IgD-negative memory B cell (primary cell): Measurements from ENCODE around the gene OTUB1. TPM values are rescaled to one million over a fixed set of nuclear protein-coding genes. Genes with fewer than 3 reads are reported as not detected.

Experiments
- H3K27ac Mint-ChIP-seq, 3 donors: one replicate each; pipeline ENCODE4 v1.8.0; 2020 to 2022; ENCODE audit warnings: mild to moderate bottlenecking in 3 of 3, mixed read lengths in 3 of 3, moderate library complexity in 1 of 3
- H3K27me3 Mint-ChIP-seq: one replicate; pipeline ENCODE4 v1.8.0; 2021; ENCODE audit warnings: mixed read lengths
- H3K36me3 Mint-ChIP-seq: one replicate; pipeline ENCODE4 v1.8.0; 2020; ENCODE audit warnings: mild to moderate bottlenecking, mixed read lengths
- H3K4me1 Mint-ChIP-seq, 3 donors: one replicate each; pipeline ENCODE4 v1.8.0; 2020 to 2022; ENCODE audit warnings: mixed read lengths in 3 of 3, mild to moderate bottlenecking in 1 of 3
- H3K4me3 Mint-ChIP-seq, 4 donors: one replicate each; pipeline ENCODE4 v1.8.0; 2020 to 2022; ENCODE audit warnings: mild to moderate bottlenecking in 4 of 4, mixed read lengths in 4 of 4, moderate library complexity in 3 of 4
- H3K9me3 Mint-ChIP-seq, 3 donors: one replicate each; pipeline ENCODE4 v1.8.0; 2020 to 2021; ENCODE audit warnings: mixed read lengths in 3 of 3, mild to moderate bottlenecking in 1 of 3
- polyA plus RNA-seq: library from polyadenylated mRNA; unstranded; fragments of 300-500 nt; fragmentation: Illumina TruSeq; gene quantifications from one replicate; pipeline ENCODE4 v1.2.3, GENCODE V29; 2021

OTUB1 gene
- polyA plus RNA-seq, 1 donor from 2014 or later = 117 TPM

DNA sequence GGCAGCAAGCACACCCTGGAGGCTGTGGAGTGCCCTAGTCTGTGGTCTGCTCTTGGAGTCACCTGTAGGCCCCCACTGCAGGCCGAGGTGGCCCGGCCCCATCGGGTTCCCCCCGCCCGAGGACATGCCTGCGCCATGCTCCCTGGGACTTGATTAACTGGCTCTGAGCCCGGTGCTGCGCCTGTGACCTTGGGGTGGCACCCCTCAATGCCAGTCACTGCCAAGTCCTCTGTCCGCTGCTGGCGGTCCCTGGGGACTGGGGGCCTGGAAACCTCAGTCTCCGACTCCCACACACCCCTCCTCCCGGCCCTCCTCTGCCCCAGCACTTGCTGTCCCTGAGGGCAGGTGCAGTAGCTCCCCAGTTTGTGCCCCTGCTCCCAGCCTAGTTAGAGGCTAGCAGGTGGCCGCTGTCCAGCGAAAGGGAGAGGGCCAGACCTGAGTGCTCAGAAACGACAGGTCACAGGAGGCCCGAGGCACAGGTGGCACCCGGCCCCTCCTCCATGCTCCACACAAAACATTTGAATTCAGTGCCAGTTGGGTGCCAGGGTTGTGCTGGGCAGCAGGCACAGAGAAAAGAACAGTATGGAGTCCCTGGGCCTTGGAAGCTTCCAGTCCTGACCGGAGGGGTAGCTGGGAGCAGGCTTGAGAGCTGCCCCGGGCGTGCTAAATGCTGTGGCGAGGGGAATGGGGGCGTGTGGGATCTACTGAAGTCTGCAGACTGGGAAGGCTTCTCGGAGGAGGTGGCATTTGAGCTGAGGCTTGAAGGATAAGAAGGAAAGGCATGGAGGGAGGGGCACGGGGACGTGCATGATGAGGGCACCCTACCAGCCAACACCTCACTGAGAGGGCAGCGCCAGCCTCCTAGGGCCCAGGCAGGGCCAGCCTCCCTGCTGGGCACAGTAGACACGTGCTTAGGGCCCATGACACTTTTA, 33.1 kb downstream of the OTUB1 start:
- Mint-ChIP-seq H3K4me1 (no peaks in the 10 kb centered on the region), H3K27ac (no peak overlapping the region), H3K9me3 (no peaks in the 10 kb centered on the region), H3K36me3 (no peaks in the 10 kb centered on the region), H3K4me3 (no peak overlapping the region), H3K27me3 (peaks cover 4% of the 10 kb centered on the region)

DNA sequence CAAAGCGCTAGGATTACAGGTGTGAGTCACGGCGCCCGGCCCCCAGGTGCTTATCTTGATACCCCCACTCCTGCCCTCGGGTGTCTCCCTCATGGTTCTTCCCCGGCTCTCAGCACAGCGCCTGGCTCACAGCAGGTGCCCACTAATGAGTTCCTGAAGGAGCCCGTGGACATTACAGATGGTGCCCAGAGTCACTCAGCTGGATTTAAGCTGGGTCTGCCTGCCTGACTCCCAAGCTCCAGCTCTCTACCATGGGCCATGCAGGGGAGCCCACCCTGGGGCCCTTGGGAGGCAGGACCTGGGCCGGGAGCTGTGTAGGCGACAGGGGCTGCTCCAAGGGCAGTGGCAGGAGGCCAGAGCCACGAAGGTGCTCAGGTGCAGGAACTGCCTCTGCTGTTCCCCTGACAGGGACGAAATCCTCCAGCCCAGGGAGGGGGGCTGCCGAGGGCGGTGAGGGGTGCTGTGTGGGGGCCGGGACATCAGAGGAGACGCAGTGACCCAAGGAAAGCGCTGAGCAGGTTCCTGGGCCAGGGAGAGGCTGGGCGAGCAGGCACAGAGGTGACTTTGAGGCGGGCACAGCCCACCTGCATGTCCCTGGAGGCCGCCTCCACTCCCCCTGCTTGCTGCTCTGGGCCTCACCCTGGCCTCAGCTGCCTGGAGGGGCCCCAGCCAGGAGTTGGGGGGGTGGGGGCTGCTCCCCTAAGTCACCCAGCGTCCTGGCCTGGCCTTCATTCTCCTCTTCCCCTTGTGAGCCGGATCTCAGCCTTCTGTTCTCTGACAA, 34.9 kb downstream of the OTUB1 start:
- H3K4me3 Mint-ChIP-seq = no peak overlapping the region
- H3K36me3 Mint-ChIP-seq = no peaks in the 10 kb centered on the region
- peaks cover 4% of the 10 kb centered on the region for H3K27me3 Mint-ChIP-seq
- H3K4me1 Mint-ChIP-seq = no peaks in the 10 kb centered on the region
- H3K27ac Mint-ChIP-seq = no peak overlapping the region
- no peaks in the 10 kb centered on the region for H3K9me3 Mint-ChIP-seq

DNA sequence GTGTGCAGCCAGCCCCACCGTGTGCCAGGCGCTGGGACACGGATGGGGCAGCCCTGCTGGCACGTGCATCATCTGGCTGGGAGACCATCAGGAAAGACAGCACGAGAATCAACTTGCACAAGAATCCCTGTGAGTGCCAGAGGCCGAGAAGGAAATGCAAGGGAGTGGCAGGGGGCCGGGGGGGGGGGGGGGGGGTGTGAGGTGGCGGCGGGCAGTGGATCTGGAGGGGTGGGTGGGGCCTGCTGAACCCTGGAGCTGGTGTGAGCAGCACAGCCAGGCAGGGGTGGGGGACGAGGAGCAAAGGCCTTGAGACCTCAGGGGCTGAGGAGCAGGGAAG, 35.5 kb downstream of the OTUB1 start:
- Mint-ChIP-seq H3K9me3 (no peaks in the 10 kb centered on the region), H3K4me1 (no peaks in the 10 kb centered on the region), H3K4me3 (no peak overlapping the region), H3K27me3 (peaks cover 4% of the 10 kb centered on the region), H3K27ac (no peak overlapping the region), H3K36me3 (no peaks in the 10 kb centered on the region)

DNA sequence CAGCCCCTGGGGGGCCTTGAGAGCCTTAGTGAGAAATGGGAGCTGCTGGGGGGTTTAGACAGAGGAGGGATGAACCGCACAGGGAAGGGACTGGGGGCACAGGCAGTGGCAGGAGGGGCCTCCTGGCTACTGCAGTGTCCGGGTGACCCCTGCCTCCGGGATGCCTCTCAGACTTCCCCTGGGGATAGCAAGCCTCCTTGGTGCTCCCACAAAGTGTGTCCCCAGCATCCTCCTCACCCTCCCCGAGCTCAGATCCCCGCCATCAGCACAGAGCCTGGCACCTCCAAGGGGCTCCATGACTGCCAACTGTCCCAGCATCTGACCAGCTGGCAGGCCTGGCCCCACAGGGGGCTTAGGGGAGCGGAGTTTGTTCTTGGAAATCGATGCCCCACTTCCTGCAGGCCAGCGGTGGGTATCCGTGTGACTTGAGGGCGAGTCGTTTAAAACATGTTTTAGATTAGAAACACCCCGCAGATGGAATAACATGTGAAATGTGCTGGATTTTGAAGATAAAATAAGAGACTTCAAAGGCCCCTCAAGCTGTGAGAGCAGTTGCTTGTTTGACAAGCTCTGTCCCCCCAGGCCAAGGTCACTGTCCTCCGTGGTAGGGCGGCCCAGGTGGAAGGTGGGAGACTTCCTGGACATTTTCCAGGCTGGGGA, 36.0 kb downstream of the OTUB1 start:
- no peaks in the 10 kb centered on the region for H3K36me3 Mint-ChIP-seq
- H3K4me1 Mint-ChIP-seq = no peaks in the 10 kb centered on the region
- H3K4me3 Mint-ChIP-seq = no peak overlapping the region
- no peaks in the 10 kb centered on the region for H3K9me3 Mint-ChIP-seq
- H3K27ac Mint-ChIP-seq = no peak overlapping the region
- H3K27me3 Mint-ChIP-seq = peaks cover 4% of the 10 kb centered on the region

DNA sequence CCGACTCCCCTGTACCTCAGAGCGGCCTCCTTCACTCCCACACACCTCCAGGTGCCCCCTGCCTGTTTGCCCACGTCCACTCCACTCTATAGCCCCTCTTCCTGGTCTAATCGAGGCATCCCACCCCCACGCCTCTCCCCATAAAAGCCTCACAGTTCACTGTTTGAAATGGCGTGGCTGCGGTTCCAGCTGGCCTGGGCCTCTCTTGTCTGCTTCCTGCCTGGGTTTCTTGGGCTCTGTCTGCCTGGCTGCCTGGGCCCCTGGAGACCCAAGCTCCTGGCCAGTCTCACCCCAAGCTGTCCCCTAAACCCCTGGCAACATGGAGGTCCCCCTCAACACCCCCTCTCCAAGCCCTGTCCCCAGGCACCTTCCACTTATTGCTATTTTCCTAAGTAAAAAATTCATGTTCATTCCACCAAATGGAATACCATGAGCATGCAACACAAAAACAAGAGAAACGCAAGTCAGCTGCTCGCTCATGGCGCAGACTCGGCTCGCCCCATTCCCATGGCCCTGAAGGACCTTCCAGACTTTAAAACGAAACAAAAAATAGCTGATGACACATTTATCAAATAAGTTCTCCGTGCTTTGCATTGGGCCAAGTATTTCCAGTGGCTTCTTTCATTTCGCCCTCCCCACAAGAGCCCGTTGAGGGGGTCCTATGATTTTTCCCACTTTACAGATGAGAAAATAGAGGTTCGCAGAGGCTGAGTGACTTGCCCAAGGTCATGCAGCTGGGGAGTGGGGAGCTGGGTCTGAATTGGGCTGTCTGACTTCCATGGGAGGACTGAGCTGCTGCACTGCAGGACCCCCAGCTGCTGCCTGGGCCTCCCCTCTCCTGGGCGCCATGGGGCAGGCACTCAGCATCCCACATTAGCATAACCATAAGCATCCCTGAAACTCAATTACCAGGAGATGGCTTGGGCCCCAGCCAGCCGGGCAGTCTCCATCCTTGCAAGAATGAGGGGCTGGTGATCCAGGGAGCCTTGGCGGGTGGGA, 37.8 kb downstream of the OTUB1 start:
- Mint-ChIP-seq H3K4me1 (no peaks in the 10 kb centered on the region), H3K36me3 (no peaks in the 10 kb centered on the region), H3K27ac (no peak overlapping the region)

DNA sequence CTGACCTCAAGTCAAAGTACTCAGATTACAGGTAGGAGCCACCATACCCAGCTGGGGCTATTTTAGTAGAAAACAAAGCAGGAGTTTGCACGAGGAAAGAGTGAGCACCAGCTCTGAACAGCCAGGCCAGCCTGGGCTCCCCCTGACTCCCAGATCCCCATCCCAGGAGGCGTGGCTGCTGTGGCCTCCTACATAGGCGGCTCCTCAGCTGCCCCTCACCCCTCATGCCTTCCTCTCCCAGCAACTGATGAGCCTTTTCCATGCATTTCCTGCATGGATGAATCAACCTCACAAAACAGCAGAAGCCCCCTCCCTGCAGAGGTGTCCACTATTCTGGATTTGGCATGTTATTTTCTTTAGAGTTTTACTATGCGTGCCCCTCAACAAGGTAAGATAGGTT, 39.0 kb downstream of the OTUB1 start:
- no peaks in the 10 kb centered on the region for H3K9me3 Mint-ChIP-seq
- H3K4me1 Mint-ChIP-seq = no peaks in the 10 kb centered on the region
- H3K27me3 Mint-ChIP-seq = peaks cover 18% of the 10 kb centered on the region
- no peak overlapping the region for H3K4me3 Mint-ChIP-seq
- H3K36me3 Mint-ChIP-seq = no peaks in the 10 kb centered on the region
- H3K27ac Mint-ChIP-seq = no peak overlapping the region

More for the DNA sequence above, 37.8 kb downstream of the OTUB1 start:
- no peak overlapping the region for H3K4me3 Mint-ChIP-seq
- H3K27me3 Mint-ChIP-seq = peaks cover 14% of the 10 kb centered on the region
- H3K9me3 Mint-ChIP-seq = no peaks in the 10 kb centered on the region

DNA sequence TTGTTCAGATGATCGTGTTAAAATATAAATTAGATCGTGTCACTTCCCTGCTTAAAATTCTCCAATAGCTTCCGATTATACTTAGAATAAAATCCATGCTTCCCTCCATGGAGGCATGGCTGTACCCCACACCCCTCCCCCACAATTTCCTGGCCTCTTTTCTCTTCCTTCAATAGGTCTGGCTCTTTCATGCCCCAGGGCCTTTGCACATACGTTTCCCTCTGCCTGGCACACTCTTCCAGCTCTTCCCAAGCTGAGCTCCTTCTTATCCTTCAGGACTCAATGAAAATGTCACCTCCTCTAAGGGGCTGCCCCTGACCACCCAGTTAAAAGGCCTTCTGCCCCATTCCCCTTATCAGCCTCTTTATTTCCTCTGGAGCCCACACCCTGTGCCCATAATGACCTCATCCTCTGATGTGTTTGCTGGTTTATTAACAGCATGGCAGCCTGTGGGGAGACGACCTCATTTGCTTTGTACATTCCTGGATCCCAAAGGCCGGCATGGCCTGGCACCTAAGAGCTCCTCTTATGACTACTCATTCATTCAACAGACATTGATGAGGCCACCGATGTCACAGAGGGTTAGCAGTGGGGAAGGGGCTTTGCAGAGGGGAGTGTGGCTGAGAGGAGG, 40.5 kb downstream of the OTUB1 start:
- Mint-ChIP-seq H3K36me3 (no peaks in the 10 kb centered on the region), H3K27ac (no peak overlapping the region), H3K27me3 (peaks cover 18% of the 10 kb centered on the region), H3K4me3 (no peak overlapping the region), H3K9me3 (no peaks in the 10 kb centered on the region), H3K4me1 (no peaks in the 10 kb centered on the region)

DNA sequence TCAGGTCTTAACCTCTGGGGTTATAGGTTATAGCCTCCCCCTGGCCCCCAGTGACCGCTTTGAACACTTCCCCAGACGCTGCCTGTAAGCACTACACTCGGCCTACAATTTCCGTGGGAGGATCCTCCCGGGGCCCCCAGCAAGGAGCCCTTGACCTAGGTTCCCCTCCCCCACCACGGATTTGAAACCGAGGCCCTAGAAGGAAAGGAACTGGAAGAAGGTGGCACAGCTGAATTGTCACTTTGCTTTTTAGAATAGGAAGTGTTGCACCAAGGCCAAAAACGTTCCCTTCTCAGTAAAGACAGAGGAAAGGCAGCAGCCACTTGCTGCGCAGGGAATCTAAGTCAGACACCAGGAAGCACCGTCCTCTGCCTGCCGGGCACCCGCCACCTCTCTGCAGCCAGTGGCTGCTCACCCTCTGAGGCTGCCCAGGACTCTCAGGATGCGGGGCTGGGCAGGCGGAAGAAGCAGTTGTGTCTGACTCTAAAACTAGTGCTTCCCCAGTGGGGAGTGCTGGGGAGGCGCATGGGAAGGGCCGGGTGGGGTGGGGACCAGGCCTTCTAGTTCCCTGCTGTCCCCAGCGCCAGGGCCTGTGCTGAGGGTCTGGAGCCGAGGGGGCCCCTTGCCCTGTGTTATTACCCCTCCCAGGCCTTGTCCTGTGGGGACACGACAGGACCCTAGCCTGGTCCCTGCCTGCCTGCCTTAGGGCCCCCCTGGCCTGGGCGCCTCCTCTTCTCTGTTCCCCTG, 41.6 kb downstream of the OTUB1 start:
- no peaks in the 10 kb centered on the region for H3K9me3 Mint-ChIP-seq
- H3K4me3 Mint-ChIP-seq = peak overlapping the region in 1 of 4 donors; percentile 68
- peaks cover 22% of the 10 kb centered on the region for H3K27me3 Mint-ChIP-seq
- peak overlapping the region in 1 of 3 donors; percentile 11 for H3K27ac Mint-ChIP-seq
- H3K4me1 Mint-ChIP-seq = no peaks in the 10 kb centered on the region
- H3K36me3 Mint-ChIP-seq = no peaks in the 10 kb centered on the region

DNA sequence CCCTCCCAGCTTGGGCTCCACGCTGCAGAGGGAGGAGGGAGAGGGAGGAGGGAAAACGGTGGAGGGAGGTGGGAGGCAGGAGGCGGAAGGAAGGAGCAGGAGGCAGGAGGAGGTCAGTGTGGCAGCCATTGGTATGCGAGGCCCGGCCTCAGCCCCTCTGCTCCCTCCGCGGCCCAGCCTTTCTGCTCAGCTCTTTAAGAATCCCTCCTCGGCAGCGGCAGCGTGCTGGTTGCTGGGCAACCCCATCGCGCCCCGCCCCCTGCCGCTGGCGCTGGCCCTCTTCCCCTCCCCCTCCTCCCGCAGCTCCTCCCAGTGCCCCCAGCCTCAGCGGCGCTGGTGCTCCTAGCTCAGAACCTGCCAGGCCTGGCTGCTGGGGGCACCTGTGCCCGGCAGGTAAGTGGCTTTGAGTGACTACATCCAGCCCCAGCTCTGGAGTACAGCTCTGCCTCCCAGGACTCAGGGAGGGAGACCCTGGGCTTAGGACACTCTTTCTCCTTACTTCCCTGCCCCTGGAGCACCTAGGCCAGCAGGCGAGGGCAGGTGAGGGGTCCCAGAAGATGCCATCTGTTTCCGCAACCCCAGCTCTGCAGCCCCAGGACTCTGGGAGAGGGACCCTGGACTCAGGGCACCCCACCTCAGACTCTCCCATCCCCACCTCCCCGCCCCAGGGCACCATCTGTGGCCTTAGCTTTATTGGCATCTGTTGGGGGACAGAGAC, 42.3 kb downstream of the OTUB1 start:
- Mint-ChIP-seq H3K9me3 (no peaks in the 10 kb centered on the region), H3K36me3 (no peaks in the 10 kb centered on the region), H3K4me1 (no peaks in the 10 kb centered on the region), H3K27ac (no peak overlapping the region), H3K27me3 (peaks cover 25% of the 10 kb centered on the region), H3K4me3 (peak overlapping the region in 1 of 4 donors; percentile 45)

DNA sequence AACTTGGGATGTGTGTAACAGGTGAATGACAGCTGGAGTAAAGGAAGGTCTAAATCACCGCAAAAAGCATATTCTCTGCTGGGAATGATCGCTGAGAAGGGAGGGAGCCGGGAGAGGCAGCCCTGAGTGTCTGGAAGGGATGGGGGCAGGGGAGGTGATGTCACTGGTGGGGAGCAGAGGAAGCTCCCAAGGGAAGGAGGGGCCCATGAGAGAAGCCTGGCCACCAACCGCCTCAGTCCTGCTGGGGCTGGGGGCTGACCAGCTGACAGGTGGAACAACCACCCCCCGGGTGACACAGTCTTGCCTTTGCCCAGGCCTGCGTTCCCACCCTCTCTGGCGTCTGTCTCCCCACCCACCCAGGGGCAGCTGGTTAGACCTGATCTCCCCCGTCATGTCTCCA, 43.5 kb downstream of the OTUB1 start:
- Mint-ChIP-seq H3K4me3 (no peak overlapping the region), H3K27me3 (peaks cover 34% of the 10 kb centered on the region), H3K9me3 (no peaks in the 10 kb centered on the region), H3K4me1 (peaks cover 0 to under 1% (median 0%) of the 10 kb centered on the region in 3 donors), H3K36me3 (no peaks in the 10 kb centered on the region), H3K27ac (no peak overlapping the region)

DNA sequence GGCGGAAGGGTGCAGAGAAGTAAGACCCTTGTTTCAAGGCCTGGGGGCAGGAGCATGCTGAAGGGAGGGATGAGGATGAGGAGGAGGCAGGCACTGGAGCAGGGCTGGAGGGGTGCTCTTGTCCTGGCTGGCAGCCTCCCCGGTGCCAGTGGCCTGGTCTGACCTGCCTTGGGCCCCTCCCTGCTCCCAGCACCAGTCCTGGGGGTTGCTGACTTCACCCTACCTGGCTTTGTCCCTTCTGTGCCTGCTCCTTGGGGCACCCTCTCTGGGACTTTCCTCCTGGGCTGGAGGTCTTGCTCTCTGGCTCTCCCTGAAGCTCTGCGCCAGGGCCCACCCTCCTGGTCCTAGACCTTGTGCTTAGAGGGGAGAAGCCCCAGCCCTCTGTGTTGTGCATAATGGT, 44.8 kb downstream of the OTUB1 start:
- Mint-ChIP-seq H3K4me3 (no peak overlapping the region), H3K27ac (peak overlapping the region in 1 of 3 donors; percentile 41), H3K27me3 (peaks cover 39% of the 10 kb centered on the region), H3K4me1 (peaks cover 0 to 6% (median 2%) of the 10 kb centered on the region in 3 donors), H3K9me3 (no peaks in the 10 kb centered on the region), H3K36me3 (no peaks in the 10 kb centered on the region)

DNA sequence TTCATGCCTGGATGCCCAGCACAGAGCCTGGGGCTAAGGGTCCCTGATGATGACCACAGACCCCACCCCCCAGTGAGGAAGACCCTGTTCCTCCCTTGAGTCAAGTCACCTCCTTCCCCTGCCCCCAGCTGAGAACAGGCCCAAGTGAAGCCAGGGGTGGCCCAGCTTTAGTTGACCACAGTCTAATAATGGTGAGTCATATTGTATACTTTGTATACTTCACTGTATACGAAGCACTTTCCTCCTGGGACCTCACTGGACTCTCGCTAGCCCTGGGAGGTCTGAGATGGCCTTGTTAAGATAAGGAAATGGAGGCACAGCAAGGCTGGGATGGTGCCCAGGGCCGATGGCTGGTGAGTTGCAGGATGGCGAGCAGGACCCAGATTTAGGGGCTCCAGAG, 45.8 kb downstream of the OTUB1 start:
- Mint-ChIP-seq H3K36me3 (no peaks in the 10 kb centered on the region), H3K4me1 (peaks cover 0 to 6% (median 2%) of the 10 kb centered on the region in 3 donors), H3K27me3 (peaks cover 39% of the 10 kb centered on the region), H3K4me3 (no peak overlapping the region), H3K27ac (no peak overlapping the region), H3K9me3 (no peaks in the 10 kb centered on the region)

DNA sequence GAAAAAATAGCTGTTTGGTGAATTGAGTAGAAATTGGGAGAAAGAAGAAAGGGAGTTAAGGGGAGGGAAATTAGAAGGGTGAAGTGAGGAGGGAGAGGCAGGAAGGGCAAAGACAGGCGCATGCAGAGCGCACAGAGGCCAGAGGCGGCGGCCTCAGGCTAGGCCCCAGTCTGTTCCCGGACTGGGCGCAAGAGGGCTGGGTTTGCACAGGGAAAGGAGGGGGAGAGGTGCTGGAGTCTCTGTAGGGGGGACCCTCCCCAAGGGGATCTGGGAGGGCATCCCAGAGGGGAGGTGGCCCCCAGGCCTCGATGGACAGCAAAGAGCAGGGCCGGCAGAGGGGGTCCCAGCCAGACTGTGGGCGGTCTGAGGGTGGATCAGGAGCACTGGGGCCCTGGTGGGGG, 48.2 kb downstream of the OTUB1 start:
- Mint-ChIP-seq H3K27me3 (peaks cover 34% of the 10 kb centered on the region), H3K4me3 (peak overlapping the region in 1 of 4 donors; percentile 90), H3K4me1 (peaks cover 0 to 6% (median 2%) of the 10 kb centered on the region in 3 donors), H3K36me3 (no peaks in the 10 kb centered on the region), H3K9me3 (no peaks in the 10 kb centered on the region), H3K27ac (no peak overlapping the region)
